ENCODE measurements around the gene DMWD. TPM values are rescaled to one million over a fixed set of nuclear protein-coding genes. Genes with fewer than 3 reads are reported as not detected.

The DMWD gene
- total and polyA plus RNA-seq, 2 of the 4 experiments (the other 2 are of a cell fraction) = 9.7 to 28.5 TPM

GRCh38 chr19:45827459-45828093 is 34.9 kb upstream of the DMWD start:
- 0 out of 2 replicates have a peak, but pooled peaks cover 7% of the 10 kb centered on the region for H4K20me1 ChIP-seq (ENCODE audit: insufficient read depth, low read length)
- no peaks in the 10 kb centered on the region for H3K27me3 ChIP-seq (ENCODE audit: control insufficient read depth, insufficient read depth, low read length)
- no peak overlapping the region for H4K5ac ChIP-seq (ENCODE audit: low read depth, low read length)
- no peaks in the 10 kb centered on the region for H3K9me1 ChIP-seq (ENCODE audit: insufficient read depth, low read length)
- no peak overlapping the region for H3K23ac ChIP-seq (ENCODE audit: low read depth, low read length)
- peaks cover 87% of the 10 kb centered on the region for H3K36me3 ChIP-seq (ENCODE audit: control insufficient read depth, insufficient read depth, low read length)
- no peak overlapping the region for H3K27ac ChIP-seq (ENCODE audit: insufficient read depth, low read length)
- H3K4ac ChIP-seq (ENCODE audit: low read depth, low read length) = no peak overlapping the region
- no peak overlapping the region for H3K14ac ChIP-seq (replicated peaks; ENCODE audit: low read depth, low read length)
- H2AK9ac ChIP-seq (replicated peaks; ENCODE audit: low read depth, low read length, poor library complexity) = no peak overlapping the region
- peaks cover 0 to 4% of the 10 kb centered on the region in 2 experiments; a peak in 3 of 4 replicates for H3K79me1 ChIP-seq (ENCODE audit: low read depth in 1 of 2, low read length in 2 of 2)
- H2BK5ac ChIP-seq (ENCODE audit: low read depth, low read length, poor library complexity, severe bottlenecking) = no peak overlapping the region
- H3K9ac ChIP-seq (ENCODE audit: low read depth, low read length) = no peak overlapping the region
- ChIA-PET CTCF (interaction anchor here (1.0 kb wide), 1 partner anchor 11 kb away, joined by 4 read pairs; no protein-coding TSS in a partner anchor), POLR2A (ENCODE audit: unreplicated experiment) (no interaction called here)
- H3K9me3 ChIP-seq (ENCODE audit: control insufficient read depth, insufficient read depth, low read length) = no peaks in the 10 kb centered on the region
- intact Hi-C loops (cut with micrococcal nuclease) (no loop called here), in situ Hi-C loops (cut with MboI; ENCODE audit: low sequenced_read_pairs) (no loop called here), dilution Hi-C loops (cut with HindIII; ENCODE audit: low sequenced_read_pairs, unreplicated experiment) (no loop called here)
- H4K91ac ChIP-seq (ENCODE audit: insufficient read depth, low read depth, low read length) = no peak overlapping the region
- DNase-seq (no peak), ATAC-seq (ENCODE audit: low read depth) (no peak)
- no peak overlapping the region for H3K18ac ChIP-seq (ENCODE audit: low read depth, low read length)
- no peak for TF ChIP-seq MAZ (IDR thresholded peaks at IDR 0.05; ENCODE audit: borderline replicate concordance, low read depth, low read length)
- no peak for TF ChIP-seq NFE2L2 (IDR thresholded peaks at IDR 0.05; ENCODE audit: low read depth, low read length)
- TF ChIP-seq ELK1 (IDR thresholded peaks at IDR 0.05; ENCODE audit: borderline replicate concordance, low read depth, low read length) = no peak
- no peak for TF ChIP-seq CTCF (conservative IDR thresholded peaks at IDR 0.05; ENCODE audit: low read depth, low read length)
- TF ChIP-seq RCOR1 (IDR thresholded peaks at IDR 0.05; ENCODE audit: insufficient replicate concordance, low read length) = no peak
- TF ChIP-seq CHD1 (IDR thresholded peaks at IDR 0.05; ENCODE audit: low read depth, low read length) = no peak
- TF ChIP-seq CEBPB (IDR thresholded peaks at IDR 0.05; ENCODE audit: low read depth, low read length) = no peak
- TF ChIP-seq MXI1 (IDR thresholded peaks at IDR 0.05; ENCODE audit: borderline replicate concordance, low read depth, low read length) = no peak
- TF ChIP-seq RFX5 (IDR thresholded peaks at IDR 0.05; ENCODE audit: low read depth, low read length) = no peak
- no peak for TF ChIP-seq MAFK (IDR thresholded peaks at IDR 0.05; ENCODE audit: low read depth, low read length)
- TF ChIP-seq BHLHE40 (IDR thresholded peaks at IDR 0.05; ENCODE audit: low read depth, low read length) = no peak
- no peak for TF ChIP-seq USF2 (IDR thresholded peaks at IDR 0.05; ENCODE audit: low read depth, low read length)
- TF ChIP-seq FOS (IDR thresholded peaks at IDR 0.05; ENCODE audit: low read depth, low read length) = no peak
- TF ChIP-seq RAD21 (IDR thresholded peaks at IDR 0.05; ENCODE audit: low read length) = no peak
- TF ChIP-seq SMC3 (IDR thresholded peaks at IDR 0.05; ENCODE audit: low read depth, low read length) = no peak
- no peak for TF ChIP-seq POLR2A (IDR thresholded peaks at IDR 0.05; ENCODE audit: low read depth, low read length)
- WGBS, 2 experiments (ENCODE audit: extremely low coverage in 2 of 2, insufficient read length in 1 of 2) = 92% methylated on average over 6 of the region's 16 CpGs; no CpG with 5 or more reads in 1 of the 2 experiments
- no peak overlapping the region for H2BK20ac ChIP-seq (ENCODE audit: low read depth, low read length)
- no peak overlapping the region for H2BK15ac ChIP-seq (ENCODE audit: low read depth, low read length)
- no peak overlapping the region for H2AFZ ChIP-seq (replicated peaks; ENCODE audit: low read length, poor library complexity)
- BruUV-seq (replicated peaks) = no TSS peak
- no peak overlapping the region for H4K8ac ChIP-seq (ENCODE audit: low read depth in 2 of 2, low read length in 2 of 2)
- H3K4me3 ChIP-seq (ENCODE audit: insufficient read depth, low read depth, low read length) = no peak overlapping the region
- H3K4me2 ChIP-seq (ENCODE audit: low read depth, low read length) = no peak overlapping the region
- no peak overlapping the region for H3K56ac ChIP-seq (ENCODE audit: extremely low read depth, insufficient read depth, low read length)
- no peak overlapping the region for H2BK120ac ChIP-seq (ENCODE audit: low read depth, low read length)
- no peak overlapping the region for H2AK5ac ChIP-seq (ENCODE audit: low read depth, low read length)
- no peaks in the 10 kb centered on the region for H3K4me1 ChIP-seq (ENCODE audit: control insufficient read depth, insufficient read depth, low read length)
